ENCODE measurements around the gene OR4S2. TPM values are rescaled to one million over a fixed set of nuclear protein-coding genes. Genes with fewer than 3 reads are reported as not detected.

OR4S2 gene
- total RNA-seq: not detected

- intact Hi-C loops (cut with DNase I): no loop called here
- Histone ChIP-seq H3K9me3 (no peaks in the 10 kb centered on the region), H3K4me3 (no peak within 1 kb of the TSS), H3K27me3 (no peaks in the 10 kb centered on the region), H3K27ac (replicated peaks in 1 of 4) (no peak within 1 kb of the TSS), H3K4me1 (no peaks in the 10 kb centered on the region), H3K36me3 (no peaks in the 10 kb centered on the region)
- WGBS: 71% methylated on average over 2 of the region's 2 CpGs
- no peak for DNase-seq (ENCODE audit: extremely low spot score)
- TF ChIP-seq POLR2AphosphoS5 (IDR thresholded peaks at IDR 0.05): no peak
Measured at GRCh38 chr11:55648027-55648426, at the start of gene OR4S2. Gene OR4S2, plus strand, starts transcription at chr11:55648327. Its CDS starts 2,577 bp downstream, at chr11:55650904.

GRCh38 chr11:55607545-55607944 is 40.6 kb upstream of the OR4S2 start, which contains the start of gene OR4C11:
Gene OR4C11, minus strand, starts transcription at chr11:55607645. Its CDS starts 3,272 bp downstream, at chr11:55604373.
- Histone ChIP-seq H3K27me3 (no peaks in the 10 kb centered on the region), H3K9me3 (no peaks in the 10 kb centered on the region), H3K27ac (replicated peaks in 1 of 4) (no peak within 1 kb of the TSS), H3K4me1 (no peaks in the 10 kb centered on the region), H3K36me3 (no peaks in the 10 kb centered on the region), H3K4me3 (no peak within 1 kb of the TSS)
- 41% methylated on average over 2 of the region's 2 CpGs for WGBS
- intact Hi-C loops (cut with DNase I): no loop called here
- no peak for DNase-seq (ENCODE audit: extremely low spot score)
- TF ChIP-seq EP300 (IDR thresholded peaks at IDR 0.05) (no peak), CTCF (IDR thresholded peaks at IDR 0.05) (no peak), POLR2A (IDR thresholded peaks at IDR 0.05; ENCODE audit: low read depth) (no peak), POLR2AphosphoS5 (IDR thresholded peaks at IDR 0.05) (no peak)

- 71% methylated on average over 1 of the region's 1 CpG for WGBS
- intact Hi-C loops (cut with DNase I): no loop called here
- no peaks in the 10 kb centered on the region for H3K9me3 ChIP-seq
Measured at GRCh38 chr11:55624531-55624930, 23.6 kb upstream of the OR4S2 start.

GRCh38 chr11:55634813-55635212 is 13.3 kb upstream of the OR4S2 start, which contains the start of gene OR4P4:
Gene OR4P4, plus strand, starts transcription at chr11:55635113.
- H3K27ac ChIP-seq (replicated peaks in 1 of 4): no peak within 1 kb of the TSS
- no peak for DNase-seq (ENCODE audit: extremely low spot score)
- TF ChIP-seq POLR2AphosphoS5 (IDR thresholded peaks at IDR 0.05) (no peak), EP300 (IDR thresholded peaks at IDR 0.05) (no peak), CTCF (IDR thresholded peaks at IDR 0.05) (no peak), POLR2A (IDR thresholded peaks at IDR 0.05; ENCODE audit: low read depth) (no peak)
- 48% methylated on average over 3 of the region's 3 CpGs for WGBS
- no peaks in the 10 kb centered on the region for H3K27me3 ChIP-seq
- H3K36me3 ChIP-seq: no peaks in the 10 kb centered on the region
- H3K4me1 ChIP-seq: no peaks in the 10 kb centered on the region
- H3K9me3 ChIP-seq: peaks cover 0 to 5% (median 0%) of the 10 kb centered on the region in 4 donors
- H3K4me3 ChIP-seq: no peak within 1 kb of the TSS
- intact Hi-C loops (cut with DNase I): no loop called here

More at GRCh38 chr11:55624531-55624930, 23.6 kb upstream of the OR4S2 start:
- H3K27me3 ChIP-seq: no peaks in the 10 kb centered on the region
- no peak overlapping the region for H3K27ac ChIP-seq (replicated peaks in 1 of 4)
- H3K4me3 ChIP-seq: no peak overlapping the region
- no peaks in the 10 kb centered on the region for H3K36me3 ChIP-seq
- no peak for TF ChIP-seq CTCF (IDR thresholded peaks at IDR 0.05)
- no peak for TF ChIP-seq POLR2A (IDR thresholded peaks at IDR 0.05; ENCODE audit: low read depth)
- no peak for TF ChIP-seq POLR2AphosphoS5 (IDR thresholded peaks at IDR 0.05)
- no peak for TF ChIP-seq EP300 (IDR thresholded peaks at IDR 0.05)
- no peaks in the 10 kb centered on the region for H3K4me1 ChIP-seq
- no peak for DNase-seq (ENCODE audit: extremely low spot score)

- 63% methylated on average over 1 of the region's 1 CpG for WGBS
- intact Hi-C loops (cut with DNase I): no loop called here
Measured at GRCh38 chr11:55652560-55652959, 4.4 kb downstream of the OR4S2 start.

More at GRCh38 chr11:55652560-55652959, 4.4 kb downstream of the OR4S2 start:
- H3K27ac ChIP-seq (replicated peaks in 1 of 4): no peak overlapping the region
- H3K9me3 ChIP-seq: no peaks in the 10 kb centered on the region
- H3K4me3 ChIP-seq: no peak overlapping the region
- no peaks in the 10 kb centered on the region for H3K27me3 ChIP-seq
- no peak for DNase-seq (ENCODE audit: extremely low spot score)
- no peaks in the 10 kb centered on the region for H3K4me1 ChIP-seq
- no peaks in the 10 kb centered on the region for H3K36me3 ChIP-seq
- TF ChIP-seq CTCF (IDR thresholded peaks at IDR 0.05) (no peak), POLR2A (IDR thresholded peaks at IDR 0.05; ENCODE audit: low read depth) (no peak), POLR2AphosphoS5 (IDR thresholded peaks at IDR 0.05) (no peak), EP300 (IDR thresholded peaks at IDR 0.05) (no peak)

Data from esophagus muscularis mucosa (tissue), 4 donors.